M059J (cell line): ENCODE data around the gene MAPKAPK3. TPM values are rescaled to one million over a fixed set of nuclear protein-coding genes. Genes with fewer than 3 reads are reported as not detected.
A peak's percentile ranks its signal among the peaks of the same experiment; 100 is the strongest.
"Not testable (repeated sequence)": the region's sequence is repeated elsewhere in the genome, so short reads cannot be mapped to it uniquely, and the experiment has no call there.

Source experiments
- DNase-seq: peaks from one replicate; pipeline ENCODE4 v3.0.0-alpha.2; 2012; ENCODE audit warnings: low read depth
- total RNA-seq: library from RNA; depleted of rRNA; stranded (reverse); fragments of >200 nt; shearing (Covaris generic); gene quantifications from 2 replicates; pipeline ENCODE4 v1.2.3, GENCODE V29; 2014

Gene MAPKAPK3
- total RNA-seq, 1 experiment from 2014 or later = 46.4 TPM

GRCh38 chr3:50655009-50655830 is 38.3 kb downstream of the MAPKAPK3 start:
- DNase-seq = peak; percentile 36

GRCh38 chr3:50656417-50657195 is 39.7 kb downstream of the MAPKAPK3 start:
- no peak for DNase-seq

GRCh38 chr3:50657407-50657806 is 40.5 kb downstream of the MAPKAPK3 start:
- no peak for DNase-seq

GRCh38 chr3:50657816-50658215 is 40.9 kb downstream of the MAPKAPK3 start:
- no peak for DNase-seq

DNA sequence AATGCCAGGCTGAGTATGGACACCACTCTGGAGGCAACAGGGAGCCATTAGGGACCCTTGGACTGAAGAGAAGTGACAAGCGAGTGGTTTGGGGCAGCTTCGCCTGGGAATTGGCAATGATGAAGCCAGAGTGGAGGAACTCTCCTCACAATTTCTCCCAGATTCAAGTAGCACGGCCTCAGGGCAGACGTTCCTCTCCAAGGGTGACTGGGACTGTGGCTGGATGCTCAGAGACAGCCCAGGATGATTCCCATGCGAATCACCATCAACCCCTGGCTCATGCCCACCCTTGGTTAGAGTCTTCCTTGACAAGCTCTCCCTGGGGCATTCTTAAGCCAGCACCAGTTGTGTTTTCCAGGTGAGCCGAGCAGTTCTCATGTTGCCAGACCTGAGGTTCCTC is 41.5 kb downstream of the MAPKAPK3 start:
- peak; percentile 68 for DNase-seq

DNA sequence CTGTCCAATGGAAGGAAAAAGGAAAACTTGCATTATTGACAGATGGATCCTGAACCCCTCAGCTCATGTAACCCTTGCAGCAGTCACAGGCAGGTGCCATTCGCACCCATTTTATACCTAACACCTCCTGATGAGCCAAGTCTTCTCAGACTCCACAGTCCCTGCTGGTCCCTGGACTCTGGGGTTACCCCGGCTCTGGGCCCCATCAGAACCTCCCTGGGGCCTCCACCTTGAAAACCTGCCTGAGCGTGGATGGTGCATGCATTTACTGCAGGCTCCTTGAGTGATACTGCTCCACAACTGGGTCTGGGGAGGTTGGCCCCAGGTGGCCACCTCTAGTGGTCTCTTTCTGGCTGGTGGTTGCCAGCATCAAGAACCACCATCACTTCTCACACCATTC is 41.9 kb downstream of the MAPKAPK3 start:
- no peak for DNase-seq

- DNase-seq = no peak
Measured at GRCh38 chr3:50660386-50660785, 43.4 kb downstream of the MAPKAPK3 start.

DNA sequence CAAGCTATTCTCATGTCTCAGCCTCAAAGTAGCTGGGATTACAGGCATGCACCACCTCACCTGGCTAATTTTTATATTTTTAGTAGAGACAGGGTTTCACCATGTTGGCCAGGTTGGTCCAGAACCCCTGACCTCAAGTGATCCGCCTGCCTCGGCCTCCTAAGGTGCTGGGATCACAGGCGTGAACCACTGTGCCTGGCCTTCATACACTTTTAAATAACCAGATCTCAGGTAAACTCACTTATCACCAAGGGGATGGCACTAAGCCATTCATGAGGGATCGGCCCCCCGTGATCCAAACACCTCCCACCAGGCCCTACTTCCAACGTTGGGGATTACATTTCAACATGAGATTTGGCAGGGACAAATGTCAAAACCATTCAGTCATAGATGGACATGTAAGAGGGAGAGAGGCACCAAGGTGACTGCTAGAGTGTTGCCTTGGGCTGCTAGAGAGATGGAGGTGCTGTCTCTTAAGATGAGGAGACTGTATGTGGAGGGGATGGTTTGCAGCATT is 44.4 kb downstream of the MAPKAPK3 start:
- DNase-seq = no peak

DNA sequence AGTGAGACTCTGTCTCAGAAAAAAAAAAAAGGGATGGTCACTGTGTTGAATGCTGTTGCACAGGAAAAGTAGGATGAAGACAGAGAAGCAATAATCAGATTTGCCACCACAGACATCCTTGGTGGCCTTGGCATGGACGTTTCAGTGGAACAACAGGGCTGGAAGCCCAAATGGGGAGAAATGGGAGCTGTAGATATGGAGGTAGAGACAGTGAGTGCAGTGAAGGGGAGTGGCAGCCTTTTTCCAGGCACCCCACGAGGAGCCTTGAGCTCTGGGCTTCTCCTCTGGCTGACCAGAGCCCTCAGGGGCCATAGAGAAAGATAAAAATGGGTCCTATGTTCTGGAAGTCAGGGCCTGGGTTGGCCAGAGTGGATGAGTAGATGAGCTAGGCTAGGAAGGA is 45.5 kb downstream of the MAPKAPK3 start:
- no peak for DNase-seq

GRCh38 chr3:50665081-50665840 is 48.3 kb downstream of the MAPKAPK3 start:
- DNase-seq = no peak

GRCh38 chr3:50665841-50666115 is 48.8 kb downstream of the MAPKAPK3 start:
- DNase-seq = not testable (repeated sequence)

GRCh38 chr3:50666837-50667236 is 49.9 kb downstream of the MAPKAPK3 start:
- peak; percentile 10 for DNase-seq

- DNase-seq = peak; percentile 96
Measured at GRCh38 chr3:50671331-50671730, 54.4 kb downstream of the MAPKAPK3 start.

- DNase-seq = no peak
Measured at GRCh38 chr3:50672656-50673055, 55.7 kb downstream of the MAPKAPK3 start.

DNA sequence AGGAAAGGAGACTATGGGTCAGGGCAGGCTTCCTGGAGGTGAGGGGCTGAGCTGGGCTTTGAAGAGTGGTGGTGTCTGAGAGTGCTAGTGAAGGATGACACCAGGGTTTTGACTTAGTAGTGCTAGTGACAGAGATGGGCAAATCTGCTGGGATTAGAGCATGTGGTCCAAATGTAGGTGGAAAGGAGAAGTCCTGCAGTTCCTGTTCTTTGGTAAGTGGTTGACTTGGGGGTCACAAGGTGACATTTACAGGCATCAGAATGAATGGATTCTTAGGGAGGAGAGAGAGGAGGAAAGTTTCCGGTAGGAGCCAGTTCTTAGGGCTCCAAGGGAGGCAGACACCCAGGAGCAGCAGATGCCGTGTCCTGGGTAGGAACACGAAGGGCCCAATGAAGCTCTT is 57.0 kb downstream of the MAPKAPK3 start:
- DNase-seq = no peak

DNA sequence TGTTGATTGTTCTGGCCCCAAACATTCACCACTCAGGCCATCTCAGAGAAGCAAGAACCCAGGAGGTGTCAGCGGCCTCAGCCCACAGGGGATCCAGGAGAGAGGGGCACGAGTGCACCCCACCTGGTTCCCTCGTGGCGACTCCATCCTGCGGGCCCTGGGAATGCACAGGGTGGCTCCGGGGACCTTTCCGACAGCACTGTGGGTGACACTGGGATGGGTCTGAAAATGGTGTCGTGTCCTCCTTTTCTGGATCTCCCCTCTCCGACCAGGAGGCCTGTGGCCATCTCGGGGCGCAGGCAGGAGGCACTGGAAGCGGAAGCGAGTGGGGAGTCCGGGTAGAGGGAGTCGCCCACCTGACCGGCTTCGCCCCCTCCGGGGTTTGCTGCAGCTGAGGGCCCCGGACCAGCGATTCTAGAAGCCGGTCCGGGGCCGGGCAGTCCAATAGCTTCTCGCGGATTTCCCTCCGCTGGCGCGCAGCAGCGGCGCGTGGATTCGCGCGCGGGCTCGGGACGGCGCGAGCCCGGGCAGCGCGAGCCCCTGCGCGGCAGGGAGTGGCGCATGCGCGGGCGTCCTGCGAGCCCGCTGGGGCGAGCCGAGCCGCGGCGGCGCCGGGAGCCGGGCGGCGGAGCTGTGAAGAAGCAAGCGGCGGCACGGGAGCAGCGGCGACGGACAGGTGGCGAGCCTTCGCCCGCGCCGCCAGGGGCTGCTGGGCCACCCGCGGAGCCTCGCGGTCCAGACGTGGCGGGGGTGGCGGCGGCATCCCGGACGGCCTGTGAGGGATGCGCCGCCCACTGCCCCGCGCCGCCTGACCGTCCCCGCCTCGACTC is 57.6 kb downstream of the MAPKAPK3 start, which contains the start of gene DOCK3:
TSS of gene DOCK3 (plus strand) at position 579 of the 830 bp plus-strand sequence. CDS start 337 bp downstream, outside the sequence.
- DNase-seq = peak; percentile 55

- peak; percentile 18 for DNase-seq
Measured at GRCh38 chr3:50675179-50676030, 58.5 kb downstream of the MAPKAPK3 start.

GRCh38 chr3:50676031-50676705 is 59.2 kb downstream of the MAPKAPK3 start:
- DNase-seq = no peak

DNA sequence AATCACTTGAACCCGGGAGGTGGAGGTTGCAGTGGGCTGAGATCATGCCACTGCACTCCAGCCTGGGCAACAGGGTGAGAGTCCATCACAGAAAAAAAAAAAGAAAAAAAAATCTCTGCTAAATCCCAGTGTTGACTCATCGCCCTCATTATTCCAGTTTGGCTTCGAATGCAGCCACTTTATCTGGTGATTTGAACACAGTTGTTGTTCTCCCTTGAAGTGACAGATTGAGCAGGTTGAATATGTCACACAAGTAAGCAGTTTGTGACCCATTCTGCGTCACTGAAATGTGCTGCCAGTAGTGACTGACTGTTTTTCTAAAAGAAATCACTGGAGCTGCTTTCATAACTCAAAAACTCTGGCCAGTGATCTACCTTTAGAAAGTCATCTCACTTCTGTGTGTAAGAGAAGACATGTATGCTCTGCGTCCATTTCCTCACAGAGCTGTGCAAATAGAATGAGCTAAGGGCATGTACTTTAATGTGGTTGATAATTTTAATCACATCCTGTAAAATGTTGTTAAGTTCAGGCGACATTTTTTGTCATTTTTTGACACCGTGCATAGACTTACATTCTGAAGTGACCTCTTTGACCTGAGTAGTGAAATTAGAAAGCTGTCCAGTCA is 70.3 kb downstream of the MAPKAPK3 start:
- peak; percentile 58 for DNase-seq
